Calu3 (cell line): Measurements from ENCODE around the gene PABPN1. TPM values are rescaled to one million over a fixed set of nuclear protein-coding genes. Genes with fewer than 3 reads are reported as not detected.
A peak's percentile ranks its signal among the peaks of the same experiment; 100 is the strongest.

Experiments used
- BruUV-seq: library from RNA; stranded (reverse); fragments of 400-500 nt; replicated peaks from 2 replicates; lab custom pipeline; 2021; lab: Mats Ljungman, UMichigan
- CTCF ChIA-PET: fragments of 300-600 bp; sonication (Branson Sonifier 250); formaldehyde crosslinking; loops from one replicate; lab custom pipeline; 2022; ENCODE audit warnings: antibody characterized with exemption; lab: Charles Lee
- DNase-seq: peaks from one replicate; pipeline ENCODE4 v3.0.0; 2022
- H3K27ac Mint-ChIP-seq: one replicate; pipeline ENCODE4 v1.8.0; 2022; ENCODE audit warnings: mixed read lengths; ENCODE audit not compliant: unreplicated experiment
- H3K27me3 Mint-ChIP-seq: one replicate; pipeline ENCODE4 v1.8.0; 2022; ENCODE audit warnings: mixed read lengths; ENCODE audit not compliant: unreplicated experiment
- H3K36me3 Mint-ChIP-seq: one replicate; pipeline ENCODE4 v1.8.0; 2022; ENCODE audit warnings: mild to moderate bottlenecking, moderate library complexity, mixed read lengths; ENCODE audit not compliant: insufficient read depth, unreplicated experiment
- H3K4me1 Mint-ChIP-seq: one replicate; pipeline ENCODE4 v1.8.0; 2022; ENCODE audit warnings: mild to moderate bottlenecking, low read depth, mixed read lengths; ENCODE audit not compliant: unreplicated experiment
- H3K4me3 Mint-ChIP-seq: one replicate; pipeline ENCODE4 v1.8.0; 2022; ENCODE audit warnings: mild to moderate bottlenecking, low read depth, moderate library complexity, mixed read lengths; ENCODE audit not compliant: unreplicated experiment
- H3K9me3 Mint-ChIP-seq: one replicate; pipeline ENCODE4 v1.8.0; 2022; ENCODE audit warnings: low read depth, mixed read lengths; ENCODE audit not compliant: unreplicated experiment
- intact Hi-C: fragments of 100-400 bp; cut with micrococcal nuclease; formaldehyde crosslinking; loops from one replicate; pipeline ENCODE4 v1.10.0; 2022; ENCODE audit not compliant: unreplicated experiment
- total RNA-seq: library from RNA; stranded (reverse); gene quantifications from 2 replicates; pipeline ENCODE4 v1.2.3, GENCODE V29; 2022
- TF ChIP-seq, protein P1 (sequence below): fragments of 200-600 bp; IDR thresholded peaks from one replicate; pipeline ENCODE4 v1.8.0; 2022; ENCODE audit warnings: antibody characterized with exemption; ENCODE audit not compliant: unreplicated experiment

PABPN1 gene
- total RNA-seq, 1 experiment from 2014 or later, result 181 TPM

DNA sequence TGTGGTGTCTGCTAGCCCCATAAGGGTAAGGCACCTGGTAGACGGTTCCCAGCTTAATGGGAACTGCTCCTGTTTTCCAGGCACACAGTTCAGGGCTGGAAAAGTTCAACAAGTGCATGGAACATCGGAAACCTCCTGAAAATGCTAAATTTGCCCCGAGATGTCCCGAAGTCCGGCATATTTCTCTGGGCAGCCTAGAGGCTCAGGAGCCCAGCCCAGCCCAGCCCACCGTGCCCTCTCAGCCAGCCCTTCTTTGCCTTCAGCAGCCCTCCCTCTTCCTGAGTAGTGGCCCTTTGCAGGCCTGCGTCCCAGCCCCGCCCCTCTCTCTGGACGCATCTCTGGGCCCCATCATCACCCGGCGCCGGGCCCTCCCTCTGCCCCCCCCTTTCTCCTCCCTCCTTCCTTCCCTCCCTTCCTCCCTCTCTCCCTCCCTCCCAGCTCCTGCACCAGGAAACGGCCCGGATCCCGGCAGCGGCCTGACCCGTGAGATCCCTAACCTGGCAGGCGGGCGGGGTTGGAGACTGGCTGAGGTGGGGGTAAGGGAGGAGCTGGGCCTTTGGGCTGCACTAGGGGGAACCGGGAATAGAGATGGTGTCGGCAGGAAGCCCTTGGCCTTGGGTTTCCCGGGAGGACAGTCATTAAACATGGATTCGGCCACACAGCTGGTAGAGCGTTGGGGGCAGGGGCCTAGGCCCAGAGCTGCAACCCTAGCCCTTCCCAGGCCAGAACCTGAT, 14.7 kb upstream of the PABPN1 start, which contains the start of gene BCL2L2:
BCL2L2 (plus strand) TSS at position 422 of the 734 bp plus-strand sequence. CDS start 935 bp downstream, outside the sequence.
- DNase-seq, result peak; percentile 87
- Mint-ChIP-seq H3K36me3 (peaks cover 48% of the 10 kb centered on the region), H3K4me3 (peak within 1 kb of the TSS; percentile 91), H3K27ac (peak within 1 kb of the TSS; percentile 85), H3K4me1 (peaks cover 23% of the 10 kb centered on the region), H3K27me3 (no peaks in the 10 kb centered on the region), H3K9me3 (no peaks in the 10 kb centered on the region)
- intact Hi-C loops, result no loop called here
- BruUV-seq, result TSS peak; percentile 48
- TF ChIP-seq, protein P1, sequence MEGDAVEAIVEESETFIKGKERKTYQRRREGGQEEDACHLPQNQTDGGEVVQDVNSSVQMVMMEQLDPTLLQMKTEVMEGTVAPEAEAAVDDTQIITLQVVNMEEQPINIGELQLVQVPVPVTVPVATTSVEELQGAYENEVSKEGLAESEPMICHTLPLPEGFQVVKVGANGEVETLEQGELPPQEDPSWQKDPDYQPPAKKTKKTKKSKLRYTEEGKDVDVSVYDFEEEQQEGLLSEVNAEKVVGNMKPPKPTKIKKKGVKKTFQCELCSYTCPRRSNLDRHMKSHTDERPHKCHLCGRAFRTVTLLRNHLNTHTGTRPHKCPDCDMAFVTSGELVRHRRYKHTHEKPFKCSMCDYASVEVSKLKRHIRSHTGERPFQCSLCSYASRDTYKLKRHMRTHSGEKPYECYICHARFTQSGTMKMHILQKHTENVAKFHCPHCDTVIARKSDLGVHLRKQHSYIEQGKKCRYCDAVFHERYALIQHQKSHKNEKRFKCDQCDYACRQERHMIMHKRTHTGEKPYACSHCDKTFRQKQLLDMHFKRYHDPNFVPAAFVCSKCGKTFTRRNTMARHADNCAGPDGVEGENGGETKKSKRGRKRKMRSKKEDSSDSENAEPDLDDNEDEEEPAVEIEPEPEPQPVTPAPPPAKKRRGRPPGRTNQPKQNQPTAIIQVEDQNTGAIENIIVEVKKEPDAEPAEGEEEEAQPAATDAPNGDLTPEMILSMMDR, result no peak
- CTCF ChIA-PET, result interaction anchor here (0.8 to 2.8 kb wide), 5 partner anchors 11 to 186 kb away, joined by 3 to 12 read pairs (median 3); partner anchors contain the start of genes HOMEZ and PABPN1

DNA sequence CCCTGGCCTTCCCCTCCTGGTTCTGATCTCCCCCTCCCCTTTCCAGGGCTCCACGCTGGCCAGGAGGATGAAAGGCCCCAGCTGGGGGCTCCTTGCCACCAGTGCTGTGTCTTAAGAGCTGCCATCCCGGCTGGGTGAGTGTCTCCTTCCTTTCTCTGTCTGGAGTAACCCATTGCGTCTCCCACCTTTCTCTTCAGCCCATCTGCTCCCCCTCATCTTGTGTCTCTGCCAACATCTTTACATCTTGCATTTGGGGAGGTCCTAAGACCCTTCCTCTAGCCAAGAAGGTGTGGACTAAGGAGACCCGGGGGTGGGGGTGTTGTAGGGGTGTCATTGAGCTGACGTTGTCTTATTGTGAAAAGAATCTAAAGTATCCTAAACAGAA, 14.1 kb upstream of the PABPN1 start:
- intact Hi-C loops, result no loop called here
- Mint-ChIP-seq H3K9me3 (no peaks in the 10 kb centered on the region), H3K36me3 (peaks cover 43% of the 10 kb centered on the region), H3K27me3 (no peaks in the 10 kb centered on the region), H3K4me1 (peaks cover 23% of the 10 kb centered on the region), H3K27ac (peak overlapping the region; percentile 85), H3K4me3 (peak overlapping the region; percentile 91)
- TF ChIP-seq, protein P1, result no peak
- DNase-seq, result no peak
- BruUV-seq, result no TSS peak
- CTCF ChIA-PET, result interaction anchor here (0.6 to 2.8 kb wide), 3 partner anchors 14 to 275 kb away, joined by 3 to 12 read pairs (median 5); partner anchors contain the start of gene PABPN1

DNA sequence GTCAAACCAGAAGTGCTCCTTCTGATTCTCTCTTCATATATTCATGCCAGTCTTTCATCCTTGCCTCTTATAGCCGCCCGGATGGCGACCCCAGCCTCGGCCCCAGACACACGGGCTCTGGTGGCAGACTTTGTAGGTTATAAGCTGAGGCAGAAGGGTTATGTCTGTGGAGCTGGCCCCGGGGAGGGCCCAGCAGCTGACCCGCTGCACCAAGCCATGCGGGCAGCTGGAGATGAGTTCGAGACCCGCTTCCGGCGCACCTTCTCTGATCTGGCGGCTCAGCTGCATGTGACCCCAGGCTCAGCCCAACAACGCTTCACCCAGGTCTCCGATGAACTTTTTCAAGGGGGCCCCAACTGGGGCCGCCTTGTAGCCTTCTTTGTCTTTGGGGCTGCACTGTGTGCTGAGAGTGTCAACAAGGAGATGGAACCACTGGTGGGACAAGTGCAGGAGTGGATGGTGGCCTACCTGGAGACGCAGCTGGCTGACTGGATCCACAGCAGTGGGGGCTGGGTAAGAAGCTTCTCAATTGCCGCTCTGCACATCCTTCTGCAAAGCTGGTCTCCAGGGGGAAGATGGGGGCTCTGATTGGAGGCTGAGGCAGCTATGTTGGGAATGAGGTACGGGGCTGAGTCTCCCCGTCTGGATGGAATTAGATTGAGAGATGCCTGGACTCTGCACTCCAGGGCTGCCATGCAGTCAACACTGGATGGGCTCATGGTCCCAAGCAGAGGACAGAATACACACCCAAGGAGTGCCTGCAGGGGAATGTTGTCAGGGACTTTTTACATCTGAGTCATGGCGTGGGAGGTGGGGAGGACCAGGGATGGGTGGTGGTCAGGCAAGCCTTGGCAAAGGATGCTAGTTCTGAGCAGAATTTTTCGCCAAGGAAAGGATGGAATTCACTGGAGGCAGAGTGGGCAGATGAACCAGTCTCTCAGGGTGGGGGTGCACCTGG, 13.3 kb upstream of the PABPN1 start:
- no peaks in the 10 kb centered on the region for H3K9me3 Mint-ChIP-seq
- peaks cover 23% of the 10 kb centered on the region for H3K4me1 Mint-ChIP-seq
- TF ChIP-seq, protein P1, result no peak
- intact Hi-C loops, result no loop called here
- H3K27ac Mint-ChIP-seq, result peak overlapping the region; percentile 85
- no peaks in the 10 kb centered on the region for H3K27me3 Mint-ChIP-seq
- no peak for DNase-seq
- CTCF ChIA-PET, result interaction anchor here (0.5 to 2.8 kb wide), 3 partner anchors 14 to 274 kb away, joined by 5 to 12 read pairs (median 6); partner anchors contain the start of gene PABPN1
- peak overlapping the region; percentile 91 for H3K4me3 Mint-ChIP-seq
- BruUV-seq, result no TSS peak
- H3K36me3 Mint-ChIP-seq, result peaks cover 35% of the 10 kb centered on the region

DNA sequence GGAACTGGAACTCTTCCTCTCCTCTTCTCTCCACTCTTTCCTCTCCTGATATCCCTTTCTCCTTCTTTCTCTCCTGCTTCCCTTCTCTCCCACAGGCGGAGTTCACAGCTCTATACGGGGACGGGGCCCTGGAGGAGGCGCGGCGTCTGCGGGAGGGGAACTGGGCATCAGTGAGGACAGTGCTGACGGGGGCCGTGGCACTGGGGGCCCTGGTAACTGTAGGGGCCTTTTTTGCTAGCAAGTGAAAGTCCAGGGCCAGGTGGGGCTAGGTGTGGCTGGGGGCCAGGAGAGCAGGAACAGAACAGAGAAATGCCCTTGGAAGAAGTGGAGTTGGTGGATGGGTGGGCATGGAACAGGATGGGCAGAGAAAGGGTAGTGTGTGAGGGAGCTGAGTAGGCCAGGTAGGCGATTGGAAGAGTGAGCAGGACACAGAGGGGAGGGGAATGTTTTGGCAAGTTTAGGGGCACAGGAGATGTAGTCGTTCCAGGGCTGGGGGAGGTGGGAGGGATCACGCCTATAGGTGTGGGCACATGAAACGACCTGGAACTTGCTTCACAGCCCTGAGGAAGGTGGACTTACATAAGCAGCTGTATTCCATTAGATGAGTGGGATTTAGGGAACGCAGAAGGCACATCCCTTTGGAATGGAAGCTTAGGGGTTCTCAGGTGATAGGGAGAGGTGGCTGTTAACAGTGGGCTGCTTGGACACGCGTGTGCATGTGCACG, 12.4 kb upstream of the PABPN1 start:
- Mint-ChIP-seq H3K9me3 (no peaks in the 10 kb centered on the region), H3K4me1 (peaks cover 23% of the 10 kb centered on the region), H3K27ac (no peak overlapping the region), H3K27me3 (no peaks in the 10 kb centered on the region), H3K4me3 (peak overlapping the region; percentile 91), H3K36me3 (peaks cover 35% of the 10 kb centered on the region)
- CTCF ChIA-PET, result no interaction called here
- no peak for DNase-seq
- intact Hi-C loops, result no loop called here
- BruUV-seq, result no TSS peak
- TF ChIP-seq, protein P1, result no peak
